GM21786 (cell line): Measurements from ENCODE around the gene MYO7A.

ENCODE experiments used
- ATAC-seq: cut with Tn5 transposase; IDR thresholded peaks from one replicate; pipeline ENCODE4 v1.9.1; 2021; ENCODE audit not compliant: unreplicated experiment

MYO7A gene

GRCh38 chr11:77198440-77198849 lies 70.4 kb downstream of the MYO7A start:
- no peak for ATAC-seq

DNA sequence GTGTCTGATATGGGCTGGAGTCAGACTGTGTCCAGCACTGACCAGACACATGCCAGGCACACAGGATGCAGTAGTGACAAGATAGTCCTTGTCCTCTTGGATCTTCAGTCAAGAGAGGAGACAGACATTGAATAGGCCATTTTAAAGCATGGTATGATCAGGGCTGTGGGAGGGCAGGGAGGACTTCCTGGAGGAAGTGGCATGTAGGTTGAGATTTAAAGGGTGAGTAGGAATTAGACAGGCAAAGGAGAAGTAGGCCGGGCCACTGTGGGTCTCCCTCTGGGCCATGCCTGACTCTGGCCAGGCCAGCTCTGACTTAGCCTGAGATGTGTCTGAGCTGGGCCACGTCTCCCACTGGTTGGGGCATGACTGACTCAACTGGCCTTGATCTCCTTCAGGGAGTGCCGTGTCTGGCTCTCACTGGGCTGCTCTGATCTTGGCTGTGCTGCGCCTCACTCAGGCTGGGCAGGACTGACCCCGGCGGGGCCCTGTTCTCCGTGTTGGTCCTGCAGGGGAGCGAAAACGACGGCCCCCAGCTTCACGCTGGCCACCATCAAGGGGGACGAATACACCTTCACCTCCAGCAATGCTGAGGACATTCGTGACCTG lies 71.2 kb downstream of the MYO7A start:
- no peak for ATAC-seq

- ATAC-seq = no peak
These were observed 72.6 kb downstream of the MYO7A start for GRCh38 chr11:77200351-77201268.

- ATAC-seq = no peak
These were observed 73.3 kb downstream of the MYO7A start for GRCh38 chr11:77201370-77201769.

- ATAC-seq = no peak
These were observed 74.2 kb downstream of the MYO7A start for GRCh38 chr11:77201991-77202841.

DNA sequence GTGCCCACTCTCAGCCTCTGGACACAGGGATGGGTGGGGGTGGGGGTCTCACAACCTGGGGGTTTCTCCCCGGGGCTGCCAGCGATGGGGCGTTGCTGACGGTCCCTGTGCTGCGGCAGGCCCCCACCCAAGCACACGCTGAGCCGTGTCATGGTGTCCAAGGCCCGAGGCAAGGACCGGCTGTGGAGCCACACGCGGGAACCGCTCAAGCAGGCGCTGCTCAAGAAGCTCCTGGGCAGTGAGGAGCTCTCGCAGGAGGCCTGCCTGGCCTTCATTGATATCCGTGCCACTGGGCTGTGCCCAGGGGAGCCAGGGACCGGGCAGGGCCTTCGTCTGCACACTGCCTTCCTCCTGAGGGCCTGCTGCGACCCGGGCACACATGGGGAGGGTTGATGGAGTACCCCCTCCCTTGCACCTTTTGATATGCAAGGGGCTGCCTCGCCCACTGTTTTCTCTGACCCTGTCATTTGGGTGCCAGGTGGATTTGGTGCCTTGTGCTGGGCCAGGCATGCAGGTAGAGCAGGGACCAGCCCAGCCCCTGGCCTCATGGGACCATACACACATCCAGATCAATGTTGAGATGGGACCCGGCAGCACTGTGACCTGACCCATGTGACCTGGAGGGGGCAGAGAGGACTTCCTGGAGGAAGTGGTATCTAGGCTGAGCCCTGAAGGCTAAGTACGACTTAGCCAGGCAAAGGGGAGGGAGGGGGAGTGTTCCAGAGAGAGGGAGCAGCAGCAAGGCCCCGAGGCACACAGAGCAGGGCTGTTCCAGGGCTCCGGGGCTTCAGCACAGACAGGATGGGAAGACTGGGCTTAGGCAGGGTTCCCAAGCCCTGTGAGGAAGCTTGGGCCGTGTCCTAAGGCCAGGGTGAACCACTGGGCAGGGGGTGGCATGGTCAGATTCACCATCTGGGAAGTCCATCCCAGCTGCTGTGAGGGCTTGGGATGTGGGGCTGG lies 75.2 kb downstream of the MYO7A start:
- ATAC-seq = no peak

DNA sequence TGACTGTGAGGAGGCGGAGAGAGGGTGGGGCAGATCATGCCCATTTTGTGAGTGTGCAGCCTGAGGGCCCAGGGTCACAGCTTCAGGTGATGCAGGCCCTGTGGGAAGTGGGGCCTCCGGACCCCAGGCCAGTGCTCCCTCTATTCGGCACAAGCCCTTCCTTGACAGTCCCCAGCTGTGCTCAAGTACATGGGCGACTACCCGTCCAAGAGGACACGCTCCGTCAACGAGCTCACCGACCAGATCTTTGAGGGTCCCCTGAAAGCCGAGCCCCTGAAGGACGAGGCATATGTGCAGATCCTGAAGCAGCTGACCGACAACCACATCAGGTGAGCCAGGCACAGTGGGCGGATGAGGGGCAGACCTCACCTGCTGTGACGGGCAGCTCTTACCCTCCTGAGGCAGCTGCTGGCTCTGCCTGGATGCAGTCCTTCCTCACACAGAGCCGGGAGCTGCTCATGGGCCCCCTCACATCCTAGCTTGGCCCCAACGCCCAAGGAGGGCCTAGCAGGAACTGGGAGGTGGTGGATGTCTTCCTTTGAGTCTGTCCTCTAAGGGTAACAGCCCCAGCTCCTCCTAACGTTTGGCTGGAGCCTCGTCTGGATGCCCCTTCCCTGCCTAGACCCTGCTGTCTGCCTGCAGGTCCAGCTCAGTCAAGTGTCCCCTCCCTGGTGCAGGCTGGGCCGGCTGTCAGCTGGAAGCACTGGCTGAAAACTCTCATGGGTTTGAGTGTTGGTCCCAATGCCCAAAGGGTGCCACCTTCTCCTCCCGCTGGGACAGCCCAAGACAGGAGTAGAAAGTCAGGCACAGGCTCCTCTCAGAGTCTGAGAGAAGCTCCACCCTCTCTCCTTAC lies 76.1 kb downstream of the MYO7A start:
- no peak for ATAC-seq

DNA sequence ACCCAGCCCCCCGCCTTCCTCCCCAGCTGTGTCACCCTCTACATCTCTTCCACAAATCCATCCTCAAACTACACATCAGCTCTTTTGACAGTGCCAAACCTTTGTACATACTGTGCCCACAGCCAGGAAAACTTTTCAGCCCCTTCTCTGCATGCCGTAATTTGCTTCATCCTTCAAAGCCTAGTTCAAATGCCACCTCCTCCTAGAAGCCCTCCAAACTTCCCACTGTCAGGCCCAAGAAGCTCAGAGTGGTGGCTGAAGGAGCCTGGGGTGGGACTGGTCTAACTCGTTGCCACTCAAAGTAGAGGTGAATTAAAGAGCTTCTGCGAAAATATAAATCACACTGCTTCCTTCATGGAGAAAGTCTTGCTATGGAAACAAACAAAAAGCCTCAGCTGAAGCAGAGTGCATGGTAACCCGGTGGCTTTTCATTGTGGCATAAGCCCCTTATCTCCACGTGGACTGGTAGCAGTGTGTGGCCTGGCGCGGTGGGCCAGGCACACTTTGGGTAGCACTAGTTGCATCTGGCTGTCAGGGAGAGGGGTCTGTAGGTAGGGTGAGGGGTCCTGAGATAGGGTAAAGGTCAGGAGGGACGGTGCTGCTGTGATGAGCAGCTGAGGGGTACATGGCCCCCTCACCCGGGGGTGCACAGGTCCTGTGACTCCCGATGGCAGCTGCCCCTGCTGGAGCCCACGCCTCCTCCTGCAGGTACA lies 76.9 kb downstream of the MYO7A start:
- ATAC-seq = no peak

GRCh38 chr11:77205467-77206263 lies 77.6 kb downstream of the MYO7A start:
- ATAC-seq = no peak

DNA sequence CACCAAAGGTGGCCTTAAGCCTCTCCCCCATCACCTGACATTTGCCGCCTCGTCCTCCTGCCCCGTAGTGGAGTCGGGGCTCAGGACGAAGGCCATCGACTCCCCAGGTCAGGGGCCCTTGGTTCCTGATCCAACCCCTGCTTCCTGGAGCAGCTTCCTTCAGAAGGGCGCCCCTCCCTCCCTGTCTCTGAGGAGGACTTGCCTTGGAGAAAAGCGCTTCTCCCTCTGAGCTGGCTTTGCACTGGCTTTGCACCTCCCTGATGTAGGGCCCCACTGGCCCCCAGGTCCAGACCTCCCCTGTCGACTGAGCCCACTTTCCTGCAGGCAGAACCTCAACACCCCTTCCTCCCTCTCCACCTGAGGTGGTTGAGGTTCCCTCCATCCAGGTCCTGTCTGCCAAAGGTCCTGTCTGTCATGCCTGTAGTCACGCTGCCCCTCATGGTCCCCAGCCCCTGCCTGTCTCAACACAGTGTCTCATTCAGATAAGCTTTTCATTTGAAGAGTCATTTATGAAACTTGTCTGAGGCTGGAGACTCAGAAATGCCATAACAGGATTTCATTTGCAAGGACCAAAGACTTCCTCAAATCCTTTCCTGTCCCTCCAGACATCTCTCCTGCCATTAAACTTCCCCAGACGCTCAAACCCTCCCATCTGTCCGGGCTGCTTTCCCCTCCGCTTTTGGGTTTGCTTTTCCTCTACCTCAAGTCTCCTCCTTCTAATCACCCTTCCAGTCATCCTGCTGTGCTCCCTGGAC lies 78.4 kb downstream of the MYO7A start:
- no peak for ATAC-seq

DNA sequence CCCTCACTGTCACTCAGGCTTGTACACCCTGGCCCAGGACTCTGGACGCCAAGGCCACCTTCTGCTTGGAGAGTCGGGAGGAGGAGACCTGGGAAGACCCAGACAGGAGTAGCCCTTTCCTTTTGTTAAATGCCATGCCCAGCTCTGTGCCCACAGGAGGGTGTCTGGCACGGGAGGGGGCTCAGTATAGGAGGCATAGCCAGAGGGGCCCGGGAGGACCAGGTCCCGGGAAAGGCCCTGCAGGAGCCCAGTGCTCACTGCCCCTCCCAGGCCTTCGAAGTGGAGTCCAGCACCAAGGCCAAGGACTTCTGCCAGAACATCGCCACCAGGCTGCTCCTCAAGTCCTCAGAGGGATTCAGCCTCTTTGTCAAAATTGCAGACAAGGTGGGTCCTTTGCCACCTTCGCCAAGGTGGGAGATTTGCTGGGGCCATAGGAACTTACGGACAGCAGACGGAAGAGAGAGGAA lies 79.0 kb downstream of the MYO7A start:
- no peak for ATAC-seq

- ATAC-seq = no peak
These were observed 79.7 kb downstream of the MYO7A start for GRCh38 chr11:77207618-77208313.

- no peak for ATAC-seq
These were observed 80.5 kb downstream of the MYO7A start for GRCh38 chr11:77208535-77208934.

GRCh38 chr11:77209663-77210062 lies 81.6 kb downstream of the MYO7A start:
- ATAC-seq = no peak

DNA sequence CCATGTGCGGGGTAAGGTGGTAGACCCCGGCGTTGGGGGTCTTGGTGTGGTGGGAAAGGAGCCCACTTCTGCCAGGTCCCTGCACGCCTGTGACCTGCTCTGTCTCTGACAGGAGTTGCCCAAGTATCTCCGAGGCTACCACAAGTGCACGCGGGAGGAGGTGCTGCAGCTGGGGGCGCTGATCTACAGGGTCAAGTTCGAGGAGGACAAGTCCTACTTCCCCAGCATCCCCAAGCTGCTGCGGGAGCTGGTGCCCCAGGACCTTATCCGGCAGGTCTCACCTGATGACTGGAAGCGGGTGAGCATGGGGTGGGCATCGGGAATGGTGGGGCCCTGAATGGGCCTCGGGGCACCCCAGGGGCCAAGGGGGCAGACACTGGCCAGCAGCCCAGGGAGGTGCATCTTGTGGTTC lies 83.0 kb downstream of the MYO7A start:
- ATAC-seq = no peak

DNA sequence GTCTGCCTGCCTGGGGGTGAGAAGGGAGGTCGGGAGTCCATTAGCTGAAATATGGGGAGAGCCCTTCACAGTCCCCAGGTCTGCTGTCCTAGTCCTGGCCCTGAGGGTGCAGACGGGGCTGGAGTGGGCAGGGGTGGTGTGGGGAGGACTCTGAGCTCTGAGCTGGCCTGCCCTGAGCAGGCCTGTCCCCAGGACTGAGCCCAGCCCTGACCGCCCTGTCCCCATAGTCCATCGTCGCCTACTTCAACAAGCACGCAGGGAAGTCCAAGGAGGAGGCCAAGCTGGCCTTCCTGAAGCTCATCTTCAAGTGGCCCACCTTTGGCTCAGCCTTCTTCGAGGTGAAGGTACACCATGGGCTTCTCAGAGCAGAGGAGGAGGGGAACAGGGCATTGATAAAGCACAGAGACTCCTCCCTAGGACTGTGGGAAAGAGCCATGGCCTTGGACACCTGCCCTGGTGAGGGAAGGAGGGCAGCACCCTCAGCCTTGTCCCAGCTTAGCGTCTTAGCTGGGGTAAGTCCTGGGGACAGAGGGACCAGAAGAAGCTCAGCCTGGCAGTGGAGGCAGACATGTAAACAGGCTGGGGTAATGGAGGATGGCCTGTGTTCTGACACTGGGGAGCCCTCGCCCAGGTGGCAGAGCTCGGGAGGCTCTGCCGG lies 83.7 kb downstream of the MYO7A start:
- ATAC-seq = no peak
